Measurements from ENCODE around the gene RPL39L.

Gene RPL39L

GRCh38 chr3:187167777-187168176 lies 28.5 kb upstream of the RPL39L start:
- TF ChIP-seq CTCF (IDR thresholded peaks at IDR 0.05; ENCODE audit: insufficient read depth, low read length, poor library complexity, severe bottlenecking), result no peak
- no peak for DNase-seq (ENCODE audit: extremely low read depth, insufficient read length)
- Histone ChIP-seq H3K36me3 (ENCODE audit: control insufficient read depth, insufficient read depth, low read length) (no peaks in the 10 kb centered on the region), H3K27me3 (replicated peaks; ENCODE audit: control insufficient read depth, insufficient read depth, low read length) (no peaks in the 10 kb centered on the region), H3K4me3 (replicated peaks; ENCODE audit: low read depth, low read length) (no peak overlapping the region)

DNA sequence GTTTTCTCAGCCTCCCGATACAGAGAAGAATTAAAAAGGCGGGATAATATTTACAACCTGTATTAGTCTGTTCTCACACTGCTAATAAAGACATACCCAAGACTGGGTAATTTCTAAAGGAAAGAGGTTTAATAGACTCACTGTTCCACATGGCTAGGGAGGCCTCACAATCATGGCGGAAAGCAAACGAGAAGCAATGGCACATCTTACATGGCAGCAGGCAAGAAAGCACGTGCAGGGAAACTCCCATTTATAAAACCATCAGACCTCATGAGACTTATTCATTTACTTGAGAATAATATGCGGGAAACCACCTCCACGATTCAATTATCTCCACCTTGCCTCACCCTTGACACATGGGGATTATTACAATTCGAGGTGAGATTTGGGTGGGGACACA lies 27.5 kb upstream of the RPL39L start:
- TF ChIP-seq CTCF (IDR thresholded peaks at IDR 0.05; ENCODE audit: insufficient read depth, low read length, poor library complexity, severe bottlenecking), result no peak
- Histone ChIP-seq H3K36me3 (ENCODE audit: control insufficient read depth, insufficient read depth, low read length) (no peaks in the 10 kb centered on the region), H3K27me3 (replicated peaks; ENCODE audit: control insufficient read depth, insufficient read depth, low read length) (no peaks in the 10 kb centered on the region; the same call in 1 of the 2 replicates), H3K4me3 (replicated peaks; ENCODE audit: low read depth, low read length) (no peak overlapping the region)
- DNase-seq (ENCODE audit: extremely low read depth, insufficient read length), result no peak

GRCh38 chr3:187165144-187165543 lies 25.8 kb upstream of the RPL39L start:
- DNase-seq (ENCODE audit: extremely low read depth, insufficient read length), result no peak
- Histone ChIP-seq H3K4me3 (replicated peaks; ENCODE audit: low read depth, low read length) (no peak overlapping the region), H3K36me3 (ENCODE audit: control insufficient read depth, insufficient read depth, low read length) (no peaks in the 10 kb centered on the region), H3K27me3 (replicated peaks; ENCODE audit: control insufficient read depth, insufficient read depth, low read length) (no peaks in the 10 kb centered on the region; the same call in 1 of the 2 replicates)
- peak; percentile 46 for TF ChIP-seq CTCF (IDR thresholded peaks at IDR 0.05; ENCODE audit: insufficient read depth, low read length, poor library complexity, severe bottlenecking)

DNA sequence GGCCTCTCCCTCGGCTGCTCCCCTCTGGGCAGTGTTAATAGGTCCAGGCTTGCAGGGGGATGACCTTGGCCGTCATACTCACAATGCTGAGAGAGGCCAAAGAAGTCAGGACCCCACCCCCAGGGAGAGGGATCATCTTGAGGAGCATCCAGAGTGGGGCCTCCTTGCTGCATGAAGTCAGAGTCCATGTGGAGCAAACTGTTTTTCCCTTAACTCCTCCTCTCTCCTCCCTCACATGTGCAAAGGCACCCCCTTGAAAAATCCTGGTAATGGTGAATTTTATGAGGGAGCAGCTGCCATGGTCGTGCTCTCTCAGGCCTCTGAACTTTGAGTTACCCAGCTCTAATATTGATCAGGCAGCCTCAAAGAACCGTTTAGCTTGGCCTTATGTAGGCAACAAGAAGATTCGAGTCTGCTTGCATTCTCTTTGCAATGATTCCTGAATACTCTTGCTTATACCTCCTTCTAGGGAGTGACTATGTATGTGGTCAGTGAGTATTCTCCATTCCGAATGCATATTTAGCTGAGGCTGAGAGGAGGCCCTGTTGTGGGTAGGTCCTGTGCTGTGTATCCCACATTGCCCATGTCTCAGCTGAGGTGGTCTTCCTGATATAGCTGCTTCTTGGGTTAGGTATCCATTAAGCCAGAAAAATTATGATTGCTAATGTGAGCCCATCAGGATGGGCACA lies 23.1 kb upstream of the RPL39L start:
- peaks cover 2% of the 10 kb centered on the region for H3K27me3 ChIP-seq (replicated peaks; ENCODE audit: control insufficient read depth, insufficient read depth, low read length)
- TF ChIP-seq CTCF (IDR thresholded peaks at IDR 0.05; ENCODE audit: insufficient read depth, low read length, poor library complexity, severe bottlenecking), result no peak
- H3K36me3 ChIP-seq (ENCODE audit: control insufficient read depth, insufficient read depth, low read length), result no peaks in the 10 kb centered on the region
- no peak overlapping the region for H3K4me3 ChIP-seq (replicated peaks; ENCODE audit: low read depth, low read length)
- DNase-seq (ENCODE audit: extremely low read depth, insufficient read length), result no peak

DNA sequence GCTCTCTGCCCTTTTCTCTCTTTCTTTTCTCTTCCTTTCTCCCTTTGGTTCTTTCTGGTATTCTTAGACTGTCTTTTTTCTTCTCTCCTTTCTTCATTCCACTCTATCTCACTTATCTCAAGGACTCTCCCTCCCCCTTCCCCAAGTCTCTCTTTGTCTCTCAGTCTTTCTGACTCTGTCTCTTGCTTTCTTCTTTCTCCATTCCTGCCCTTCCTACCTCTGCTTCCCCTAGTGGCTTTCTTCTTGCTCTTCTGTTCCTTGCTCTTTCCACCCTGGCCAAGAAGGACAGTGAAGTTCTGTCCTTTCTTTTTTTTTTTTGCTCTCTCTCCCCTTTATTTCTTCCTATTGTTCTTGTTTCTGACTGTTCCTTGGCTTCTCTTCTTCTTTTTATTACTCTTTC lies 22.3 kb upstream of the RPL39L start:
- Histone ChIP-seq H3K4me3 (replicated peaks; ENCODE audit: low read depth, low read length) (no peak overlapping the region), H3K27me3 (replicated peaks; ENCODE audit: control insufficient read depth, insufficient read depth, low read length) (peaks cover 2% of the 10 kb centered on the region), H3K36me3 (ENCODE audit: control insufficient read depth, insufficient read depth, low read length) (no peaks in the 10 kb centered on the region)
- DNase-seq (ENCODE audit: extremely low read depth, insufficient read length), result no peak
- TF ChIP-seq CTCF (IDR thresholded peaks at IDR 0.05; ENCODE audit: insufficient read depth, low read length, poor library complexity, severe bottlenecking), result no peak

DNA sequence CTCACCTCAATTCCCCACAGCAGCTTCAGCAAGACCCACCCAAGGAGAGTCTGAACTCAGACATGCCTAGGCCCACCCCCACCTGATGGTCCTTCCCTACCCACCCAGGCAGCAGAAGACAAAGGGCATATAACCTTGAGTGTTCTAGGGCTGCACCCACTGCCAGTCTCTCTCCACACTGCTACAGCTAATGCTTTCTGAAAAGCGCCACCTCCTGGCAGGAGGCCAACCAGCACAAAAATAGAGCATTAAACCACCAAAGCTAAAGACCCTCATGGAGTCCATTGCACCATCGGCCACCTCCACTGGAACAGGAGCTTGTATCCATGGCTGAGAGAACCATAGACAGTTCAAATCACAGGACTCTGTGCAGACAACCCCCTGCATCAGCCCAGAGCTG lies 11.3 kb upstream of the RPL39L start:
- Histone ChIP-seq H3K4me3 (replicated peaks; ENCODE audit: low read depth, low read length) (no peak overlapping the region), H3K36me3 (ENCODE audit: control insufficient read depth, insufficient read depth, low read length) (no peaks in the 10 kb centered on the region), H3K27me3 (replicated peaks; ENCODE audit: control insufficient read depth, insufficient read depth, low read length) (no peaks in the 10 kb centered on the region)
- DNase-seq (ENCODE audit: extremely low read depth, insufficient read length), result no peak
- peak; percentile 60 for TF ChIP-seq CTCF (IDR thresholded peaks at IDR 0.05; ENCODE audit: insufficient read depth, low read length, poor library complexity, severe bottlenecking)
